B cell (primary cell): Measurements from ENCODE around the gene HIP1. TPM values are rescaled to one million over a fixed set of nuclear protein-coding genes. Genes with fewer than 3 reads are reported as not detected.

Experiments used
- ATAC-seq: fragments of 200-7000 bp; cut with Tn5 transposase; one replicate; pipeline ENCODE4 v1.10.0; 2021; ENCODE audit warnings: low read depth, mild to moderate bottlenecking, moderate number of reproducible peaks, moderate library complexity
- CTCF ChIA-PET: fragments of 350-600 bp; sonication (Branson Sonifier 250); formaldehyde crosslinking; loops from one replicate; lab custom pipeline; 2021; ENCODE audit warnings: antibody characterized with exemption, inconsistent platforms; lab: Charles Lee
- POLR2A ChIA-PET: fragments of 350-600 bp; sonication (Branson Sonifier 250); formaldehyde crosslinking; loops from one replicate; lab custom pipeline; 2021; ENCODE audit warnings: antibody characterized with exemption; lab: Charles Lee
- DNase-seq: peaks from one replicate; pipeline ENCODE4 v3.0.0; 2013
- H2AFZ ChIP-seq: 2 replicates; pipeline ENCODE4 v1.6.1; 2012; ENCODE audit warnings: mild to moderate bottlenecking, low read depth, low read length; ENCODE audit not compliant: insufficient read depth, poor library complexity, severe bottlenecking
- H3K27ac ChIP-seq, 2 donors: 1 replicate in 1 of 2; 2 replicates in 1 of 2; pipeline ENCODE4 v1.5.1; 2012 to 2013; ENCODE audit warnings: low read length in 2 of 2, mild to moderate bottlenecking in 2 of 2, moderate library complexity in 1 of 2
- H3K27me3 ChIP-seq, 4 experiments: fragments of 200-600 bp in 1 of 4; sonication (generic) in 1 of 4; replicated peaks in 1 of 4; 1 replicate in 2 of 4; 2 replicates in 2 of 4; pipeline versions ENCODE4 v1.6.1 to v1.7.0; 2013 to 2016; ENCODE audit warnings: low read length in 3 of 4, mild to moderate bottlenecking in 2 of 4, mixed read lengths in 1 of 4, moderate library complexity in 1 of 4; ENCODE audit not compliant: insufficient read depth in 4 of 4, control insufficient read depth in 3 of 4; ENCODE audit errors: control extremely low read depth in 1 of 4
- H3K36me3 ChIP-seq, 2 experiments: replicated peaks in 1 of 2; 1 replicate in 1 of 2; 2 replicates in 1 of 2; pipeline versions ENCODE4 v1.6.1 to v1.7.1; 2013; ENCODE audit warnings: low read length in 1 of 2; ENCODE audit not compliant: insufficient read depth in 2 of 2, control insufficient read depth in 1 of 2; ENCODE audit errors: control extremely low read depth in 1 of 2, extremely low read depth in 1 of 2
- H3K4me1 ChIP-seq, 2 donors: fragments of 200-600 bp in 1 of 2; sonication (generic) in 1 of 2; 1 replicate in 1 of 2; 2 replicates in 1 of 2; pipeline versions ENCODE4 v1.5.1 to v1.6.1; 2013 to 2017; ENCODE audit warnings: low read length in 2 of 2; ENCODE audit not compliant: control insufficient read depth in 2 of 2, insufficient read depth in 2 of 2
- H3K4me2 ChIP-seq: replicated peaks from 2 replicates; pipeline ENCODE3; 2012; ENCODE audit warnings: mild to moderate bottlenecking, low read depth, low read length; ENCODE audit not compliant: poor library complexity, severe bottlenecking
- H3K4me3 ChIP-seq, 5 experiments: fragments of 200-600 bp in 1 of 5; sonication (generic) in 1 of 5; 1 replicate in 3 of 5; 2 replicates in 2 of 5; pipeline versions ENCODE4 v1.5.1 to v1.7.0; 2011 to 2016; ENCODE audit warnings: low read length in 4 of 5, mild to moderate bottlenecking in 4 of 5, low read depth in 2 of 5, control low read depth in 1 of 5, moderate library complexity in 1 of 5; ENCODE audit not compliant: insufficient read depth in 1 of 5; ENCODE audit errors: control extremely low read depth in 1 of 5, extremely low read depth in 1 of 5
- H3K79me2 ChIP-seq: fragments of 200-600 bp; sonication (generic); one replicate; pipeline ENCODE4 v1.6.0; 2016; ENCODE audit warnings: low read length; ENCODE audit not compliant: control insufficient read depth, insufficient read depth
- H3K9ac ChIP-seq: fragments of 200-600 bp; sonication (generic); 2 replicates; pipeline ENCODE4 v1.6.1; 2017; ENCODE audit warnings: mild to moderate bottlenecking, low read length, moderate library complexity
- H3K9me3 ChIP-seq, 3 donors: one replicate each; pipeline versions ENCODE4 v1.6.1 to v1.7.1; 2013; ENCODE audit warnings: low read length in 2 of 3; ENCODE audit not compliant: control insufficient read depth in 2 of 3, insufficient read depth in 1 of 3; ENCODE audit errors: control extremely low read depth in 1 of 3
- H4K20me1 ChIP-seq: 2 replicates; pipeline ENCODE4 v1.6.0; 2012; ENCODE audit warnings: mild to moderate bottlenecking, low read length; ENCODE audit not compliant: insufficient read depth, control insufficient read depth, poor library complexity, severe bottlenecking
- H3K27ac Mint-ChIP-seq: one replicate; pipeline ENCODE4 v1.8.0; 2021; ENCODE audit warnings: mixed read lengths
- H3K27me3 Mint-ChIP-seq: one replicate; pipeline ENCODE4 v1.8.0; 2021; ENCODE audit warnings: mixed read lengths
- H3K4me1 Mint-ChIP-seq: one replicate; pipeline ENCODE4 v1.8.0; 2021; ENCODE audit warnings: mixed read lengths
- H3K4me3 Mint-ChIP-seq: one replicate; pipeline ENCODE4 v1.8.0; 2021; ENCODE audit warnings: mixed read lengths
- H3K9me3 Mint-ChIP-seq: one replicate; pipeline ENCODE4 v1.8.0; 2022; ENCODE audit warnings: mixed read lengths; ENCODE audit not compliant: insufficient read depth
- EZH2 ChIP-seq: IDR thresholded peaks from 2 replicates; pipeline ENCODE4 v1.6.1; 2012; ENCODE audit warnings: borderline replicate concordance, low read depth, mild to moderate bottlenecking, moderate library complexity, low read length; ENCODE audit not compliant: insufficient read depth, poor library complexity, severe bottlenecking
- WGBS: methylation state at CpG from one replicate; pipeline ENCODE4 v1.1.5; 2013; ENCODE audit warnings: missing lambda C conversion rate; ENCODE audit not compliant: insufficient coverage; 5-methylcytosine and 5-hydroxymethylcytosine counted together
- intact Hi-C: fragments of 100-400 bp; cut with micrococcal nuclease; formaldehyde crosslinking; loops from one replicate; pipeline ENCODE4 v1.10.0; 2022
- polyA plus RNA-seq: library from polyadenylated mRNA; depleted of rRNA; stranded (reverse); fragments of >200 nt; gene quantifications from 2 replicates; pipeline ENCODE4 v1.2.3, GENCODE V29; 2012
- total RNA-seq, 2 donors: library from RNA; stranded (reverse); fragments of 120-200 nt in 1 of 2; gene quantifications; 1 replicate in 1 of 2; 2 replicates in 1 of 2; pipeline versions ENCODE4 v1.2.3 to v1.2.4, GENCODE V29; 2013 to 2022
- TF ChIP-seq, protein P1 (sequence below): fragments of 200-600 bp; IDR thresholded peaks from one replicate; pipeline ENCODE4 v1.8.0; 2022; ENCODE audit warnings: antibody characterized with exemption, mild to moderate bottlenecking

Gene HIP1
- total and polyA plus RNA-seq, 2 donors (not counting 1 experiment from before 2014, with no cell fraction given) = 6.5 to 16.7 TPM

GRCh38 chr7:75536491-75536890 is 202.2 kb downstream of the HIP1 start:
- H3K4me1 Mint-ChIP-seq = peaks cover 6% of the 10 kb centered on the region
- no peaks in the 10 kb centered on the region for H3K79me2 ChIP-seq
- no peaks in the 10 kb centered on the region for H3K9me3 Mint-ChIP-seq
- no peak for TF ChIP-seq EZH2
- TF ChIP-seq, protein P1, sequence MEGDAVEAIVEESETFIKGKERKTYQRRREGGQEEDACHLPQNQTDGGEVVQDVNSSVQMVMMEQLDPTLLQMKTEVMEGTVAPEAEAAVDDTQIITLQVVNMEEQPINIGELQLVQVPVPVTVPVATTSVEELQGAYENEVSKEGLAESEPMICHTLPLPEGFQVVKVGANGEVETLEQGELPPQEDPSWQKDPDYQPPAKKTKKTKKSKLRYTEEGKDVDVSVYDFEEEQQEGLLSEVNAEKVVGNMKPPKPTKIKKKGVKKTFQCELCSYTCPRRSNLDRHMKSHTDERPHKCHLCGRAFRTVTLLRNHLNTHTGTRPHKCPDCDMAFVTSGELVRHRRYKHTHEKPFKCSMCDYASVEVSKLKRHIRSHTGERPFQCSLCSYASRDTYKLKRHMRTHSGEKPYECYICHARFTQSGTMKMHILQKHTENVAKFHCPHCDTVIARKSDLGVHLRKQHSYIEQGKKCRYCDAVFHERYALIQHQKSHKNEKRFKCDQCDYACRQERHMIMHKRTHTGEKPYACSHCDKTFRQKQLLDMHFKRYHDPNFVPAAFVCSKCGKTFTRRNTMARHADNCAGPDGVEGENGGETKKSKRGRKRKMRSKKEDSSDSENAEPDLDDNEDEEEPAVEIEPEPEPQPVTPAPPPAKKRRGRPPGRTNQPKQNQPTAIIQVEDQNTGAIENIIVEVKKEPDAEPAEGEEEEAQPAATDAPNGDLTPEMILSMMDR = no peak
- H3K9me3 ChIP-seq = no peaks in the 10 kb centered on the region
- H3K27me3 Mint-ChIP-seq = no peaks in the 10 kb centered on the region
- no peak overlapping the region for H2AFZ ChIP-seq
- ATAC-seq = no peak
- ChIA-PET CTCF (no interaction called here), POLR2A (no interaction called here)
- no peaks in the 10 kb centered on the region for H3K27me3 ChIP-seq
- H3K27ac Mint-ChIP-seq = no peak overlapping the region
- H3K4me1 ChIP-seq = peaks cover 0 to 3% of the 10 kb centered on the region in 2 donors
- H3K36me3 ChIP-seq = peaks cover 0 to 4% of the 10 kb centered on the region in 2 experiments
- H3K9ac ChIP-seq = no peak overlapping the region
- no peak for DNase-seq
- WGBS = 96% methylated on average over 4 of the region's 4 CpGs
- H3K27ac ChIP-seq = no peak overlapping the region
- intact Hi-C loops = no loop called here
- H3K4me3 ChIP-seq = no peak overlapping the region
- H3K4me2 ChIP-seq = no peak overlapping the region
- H3K4me3 Mint-ChIP-seq = no peak overlapping the region
- H4K20me1 ChIP-seq = no peaks in the 10 kb centered on the region

DNA sequence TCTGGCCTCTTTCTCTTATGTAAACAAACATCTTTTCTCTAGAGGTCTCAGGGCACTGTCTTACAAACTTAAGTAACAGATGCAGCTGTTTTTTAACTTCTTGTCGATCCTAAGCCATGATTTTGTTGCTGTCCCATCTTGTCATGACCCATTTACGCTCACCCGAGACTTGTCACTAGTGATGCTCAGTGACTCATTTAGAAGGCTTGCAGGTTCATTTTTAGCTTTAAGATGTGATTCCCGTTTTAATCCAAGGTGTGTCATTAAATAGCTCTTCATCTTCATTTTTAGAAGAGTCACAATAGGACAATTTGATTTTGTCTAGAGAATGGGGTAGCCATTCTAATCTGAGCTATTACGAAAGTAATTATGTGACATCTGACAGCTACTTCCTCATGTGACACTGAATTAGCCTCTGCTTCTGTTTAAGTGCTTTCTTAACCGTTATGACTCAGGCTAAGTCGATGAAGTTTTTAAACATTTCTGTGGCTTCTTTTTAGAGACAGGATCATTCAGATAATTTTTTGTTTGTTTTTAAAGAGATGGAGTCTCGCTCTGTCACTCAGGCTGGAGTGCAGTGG is 203.9 kb downstream of the HIP1 start:
- peak overlapping the region in 1 of 5 experiments; percentile 1 for H3K4me3 ChIP-seq
- H3K27ac Mint-ChIP-seq = no peak overlapping the region
- WGBS = 51% methylated on average over 6 of the region's 8 CpGs
- H3K9me3 ChIP-seq = no peaks in the 10 kb centered on the region
- no peak overlapping the region for H3K9ac ChIP-seq
- ATAC-seq (no peak), DNase-seq (peak; percentile 21)
- H3K27ac ChIP-seq = no peak overlapping the region
- H3K4me2 ChIP-seq = no peak overlapping the region
- H3K4me1 Mint-ChIP-seq = peaks cover 6% of the 10 kb centered on the region
- H4K20me1 ChIP-seq = no peaks in the 10 kb centered on the region
- CTCF ChIA-PET = no interaction called here
- POLR2A ChIA-PET = no interaction called here
- peaks cover 0 to 3% of the 10 kb centered on the region in 2 donors for H3K4me1 ChIP-seq
- H2AFZ ChIP-seq = peak overlapping the region; percentile 30
- no peak for TF ChIP-seq EZH2
- TF ChIP-seq, protein P1 = no peak
- no peaks in the 10 kb centered on the region for H3K27me3 Mint-ChIP-seq
- H3K9me3 Mint-ChIP-seq = no peaks in the 10 kb centered on the region
- no peaks in the 10 kb centered on the region for H3K27me3 ChIP-seq
- intact Hi-C loops = no loop called here
- H3K79me2 ChIP-seq = no peaks in the 10 kb centered on the region
- H3K36me3 ChIP-seq = peaks cover 0 to 4% of the 10 kb centered on the region in 2 experiments
- H3K4me3 Mint-ChIP-seq = peak overlapping the region; percentile 46
